RWPE2 (cell line): Measurements from ENCODE around the gene ELAC1.
"Not testable (repeated sequence)": the region's sequence is repeated elsewhere in the genome, so short reads cannot be mapped to it uniquely, and the experiment has no call there.

Experiments used
- ATAC-seq: fragments of 200-7000 bp; cut with Tn5 transposase; 3 replicates; pipeline ENCODE4 v1.9.1; 2021; ENCODE audit warnings: low read depth
- DNase-seq: peaks from one replicate; pipeline ENCODE4 v3.0.0-alpha.2; 2020; ENCODE audit warnings: low spot score
- H3K27ac ChIP-seq: fragments of 450-650 bp; 2 replicates; pipeline ENCODE4 v1.5.1; 2017; ENCODE audit warnings: mild to moderate bottlenecking; ENCODE audit not compliant: poor library complexity, severe bottlenecking
- H3K27me3 ChIP-seq: fragments of 250-450 bp; sonication (Bioruptor Pico); 2 replicates; pipeline ENCODE4 v1.5.1; 2021; ENCODE audit warnings: mild to moderate bottlenecking, moderate library complexity; ENCODE audit not compliant: insufficient read depth, poor library complexity, severe bottlenecking
- H3K36me3 ChIP-seq: fragments of 250-450 bp; sonication (Bioruptor Pico); 2 replicates; pipeline ENCODE4 v1.5.1; 2020; ENCODE audit warnings: low read depth, mild to moderate bottlenecking, moderate library complexity
- H3K4me1 ChIP-seq: fragments of 250-450 bp; sonication (Bioruptor Pico); 2 replicates; pipeline ENCODE4 v1.5.1; 2021; ENCODE audit warnings: mild to moderate bottlenecking, moderate library complexity; ENCODE audit not compliant: insufficient read depth, poor library complexity, severe bottlenecking
- H3K4me3 ChIP-seq: fragments of 250-450 bp; sonication (Bioruptor Pico); 2 replicates; pipeline ENCODE4 v1.5.1; 2021; ENCODE audit warnings: mild to moderate bottlenecking, moderate library complexity; ENCODE audit not compliant: severe bottlenecking
- H3K9me3 ChIP-seq: fragments of 250-450 bp; sonication (Bioruptor Pico); 2 replicates; pipeline ENCODE4 v1.5.1; 2021; ENCODE audit warnings: mild to moderate bottlenecking, moderate library complexity; ENCODE audit not compliant: severe bottlenecking
- TF ChIP-seq, protein P1 (sequence below): fragments of 450-650 bp; IDR thresholded peaks from one replicate; pipeline ENCODE4 v1.5.1; 2017; ENCODE audit warnings: mild to moderate bottlenecking, moderate library complexity; ENCODE audit not compliant: poor library complexity, severe bottlenecking

ELAC1 gene

DNA sequence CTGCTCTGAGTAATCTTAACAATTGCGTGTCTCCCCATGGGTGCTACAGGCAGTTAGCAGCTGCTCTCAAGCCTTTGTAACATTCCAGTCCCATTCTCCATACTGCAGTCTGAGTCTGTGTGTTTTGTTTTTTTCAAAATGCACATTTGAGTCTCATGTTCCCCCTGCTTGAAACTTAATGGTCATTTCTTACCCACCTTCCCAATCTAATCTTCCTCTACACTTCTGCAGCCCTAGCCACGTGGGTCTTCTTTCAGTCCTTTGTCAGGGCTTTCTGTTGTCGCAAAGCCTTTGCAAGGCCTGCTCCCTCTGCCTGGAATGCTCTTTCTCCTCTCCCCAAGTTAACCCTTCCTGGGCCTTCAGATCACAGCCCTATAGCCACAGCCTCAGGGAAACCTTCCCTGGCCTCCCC, 24.5 kb downstream of the ELAC1 start:
- DNase-seq (no peak), ATAC-seq (no peak)
- Histone ChIP-seq H3K36me3 (no peaks in the 10 kb centered on the region), H3K27ac (no peak overlapping the region), H3K9me3 (no peaks in the 10 kb centered on the region), H3K27me3 (no peaks in the 10 kb centered on the region), H3K4me1 (no peaks in the 10 kb centered on the region), H3K4me3 (no peak overlapping the region)
- TF ChIP-seq, protein P1, sequence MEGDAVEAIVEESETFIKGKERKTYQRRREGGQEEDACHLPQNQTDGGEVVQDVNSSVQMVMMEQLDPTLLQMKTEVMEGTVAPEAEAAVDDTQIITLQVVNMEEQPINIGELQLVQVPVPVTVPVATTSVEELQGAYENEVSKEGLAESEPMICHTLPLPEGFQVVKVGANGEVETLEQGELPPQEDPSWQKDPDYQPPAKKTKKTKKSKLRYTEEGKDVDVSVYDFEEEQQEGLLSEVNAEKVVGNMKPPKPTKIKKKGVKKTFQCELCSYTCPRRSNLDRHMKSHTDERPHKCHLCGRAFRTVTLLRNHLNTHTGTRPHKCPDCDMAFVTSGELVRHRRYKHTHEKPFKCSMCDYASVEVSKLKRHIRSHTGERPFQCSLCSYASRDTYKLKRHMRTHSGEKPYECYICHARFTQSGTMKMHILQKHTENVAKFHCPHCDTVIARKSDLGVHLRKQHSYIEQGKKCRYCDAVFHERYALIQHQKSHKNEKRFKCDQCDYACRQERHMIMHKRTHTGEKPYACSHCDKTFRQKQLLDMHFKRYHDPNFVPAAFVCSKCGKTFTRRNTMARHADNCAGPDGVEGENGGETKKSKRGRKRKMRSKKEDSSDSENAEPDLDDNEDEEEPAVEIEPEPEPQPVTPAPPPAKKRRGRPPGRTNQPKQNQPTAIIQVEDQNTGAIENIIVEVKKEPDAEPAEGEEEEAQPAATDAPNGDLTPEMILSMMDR, result no peak

DNA sequence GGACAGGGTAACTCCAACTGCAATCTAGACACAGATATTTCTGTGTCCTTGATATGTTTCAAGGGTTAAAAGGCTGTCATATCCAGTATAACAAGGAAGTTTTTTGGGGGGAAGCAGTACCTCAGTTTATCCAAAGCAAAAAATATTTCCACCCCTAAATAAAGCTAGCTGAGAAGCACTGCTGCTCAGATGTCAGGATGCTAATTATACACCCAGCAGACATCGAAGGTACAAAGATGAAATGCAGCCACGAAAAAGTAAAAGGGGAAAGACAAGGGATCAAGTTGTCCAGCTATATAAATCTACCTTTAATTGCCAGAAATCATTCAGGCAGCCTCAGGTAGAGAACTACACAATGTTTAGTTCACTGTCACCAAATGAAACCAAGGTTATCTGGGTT, 26.2 kb downstream of the ELAC1 start:
- DNase-seq (no peak), ATAC-seq (no peak)
- TF ChIP-seq, protein P1, result no peak
- no peaks in the 10 kb centered on the region for H3K9me3 ChIP-seq
- no peaks in the 10 kb centered on the region for H3K4me1 ChIP-seq
- H3K4me3 ChIP-seq, result no peak overlapping the region
- H3K27ac ChIP-seq, result no peak overlapping the region
- no peaks in the 10 kb centered on the region for H3K27me3 ChIP-seq
- no peaks in the 10 kb centered on the region for H3K36me3 ChIP-seq

DNA sequence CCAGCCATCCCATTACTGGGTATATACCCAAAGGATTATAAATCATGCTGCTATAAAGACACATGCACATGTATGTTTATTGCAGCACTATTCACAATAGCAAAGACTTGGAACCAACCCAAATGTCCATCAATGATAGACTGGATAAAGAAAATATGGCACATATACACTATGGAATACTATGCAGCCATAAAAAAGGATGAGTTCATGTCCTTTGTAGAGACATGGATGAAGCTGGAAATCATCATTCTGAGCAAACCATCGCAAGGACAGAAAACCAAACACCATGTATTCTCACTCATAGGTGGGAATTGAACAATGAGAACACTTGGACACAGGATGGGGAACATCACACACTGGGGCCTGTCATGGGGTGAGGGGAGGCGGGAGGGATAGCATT, 35.3 kb downstream of the ELAC1 start:
- not testable (repeated sequence) for ATAC-seq, H3K27ac ChIP-seq, H3K36me3 ChIP-seq, DNase-seq, H3K4me3 ChIP-seq, H3K4me1 ChIP-seq, H3K27me3 ChIP-seq, H3K9me3 ChIP-seq

DNA sequence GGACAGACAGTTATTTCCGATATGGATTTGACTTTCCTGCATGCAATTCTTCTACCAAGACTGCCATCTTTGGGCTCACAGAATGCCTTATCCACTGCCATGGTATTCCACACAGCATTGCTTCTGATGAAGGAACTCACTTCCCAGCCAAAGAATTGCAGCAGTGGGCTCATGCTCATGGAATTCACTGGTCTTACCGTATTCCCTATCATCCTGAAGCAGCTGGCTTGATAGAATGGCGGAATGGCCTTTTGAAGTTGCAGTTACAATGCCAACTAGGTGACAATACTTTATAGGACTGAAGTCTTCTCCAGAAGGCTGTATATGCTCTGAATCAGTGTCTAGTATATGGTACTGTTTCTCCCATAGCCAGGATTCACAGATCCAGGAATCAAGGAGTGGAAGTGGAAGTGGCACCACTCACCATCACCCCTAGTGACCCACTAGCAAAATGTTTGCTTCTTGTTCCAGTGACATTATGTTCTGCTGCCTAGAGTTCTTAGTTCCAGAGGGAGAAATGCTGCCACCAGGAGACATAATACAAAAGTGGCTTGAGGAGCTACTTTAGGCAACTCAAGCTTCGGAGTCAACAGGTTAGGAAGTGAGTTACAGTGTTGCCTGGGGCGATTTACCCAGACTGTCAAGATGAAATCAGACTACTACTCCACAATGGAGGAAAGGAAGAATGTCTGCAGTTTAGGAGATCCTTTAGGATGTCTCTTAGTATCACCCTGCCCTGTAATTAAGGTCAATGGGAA, 38.4 kb downstream of the ELAC1 start:
- H3K9me3 ChIP-seq, result no peaks in the 10 kb centered on the region
- no peaks in the 10 kb centered on the region for H3K27me3 ChIP-seq
- no peak for DNase-seq
- H3K4me3 ChIP-seq, result no peak overlapping the region
- no peak overlapping the region for H3K27ac ChIP-seq
- no peak for ATAC-seq
- TF ChIP-seq, protein P1, result no peak
- no peaks in the 10 kb centered on the region for H3K36me3 ChIP-seq
- no peaks in the 10 kb centered on the region for H3K4me1 ChIP-seq

DNA sequence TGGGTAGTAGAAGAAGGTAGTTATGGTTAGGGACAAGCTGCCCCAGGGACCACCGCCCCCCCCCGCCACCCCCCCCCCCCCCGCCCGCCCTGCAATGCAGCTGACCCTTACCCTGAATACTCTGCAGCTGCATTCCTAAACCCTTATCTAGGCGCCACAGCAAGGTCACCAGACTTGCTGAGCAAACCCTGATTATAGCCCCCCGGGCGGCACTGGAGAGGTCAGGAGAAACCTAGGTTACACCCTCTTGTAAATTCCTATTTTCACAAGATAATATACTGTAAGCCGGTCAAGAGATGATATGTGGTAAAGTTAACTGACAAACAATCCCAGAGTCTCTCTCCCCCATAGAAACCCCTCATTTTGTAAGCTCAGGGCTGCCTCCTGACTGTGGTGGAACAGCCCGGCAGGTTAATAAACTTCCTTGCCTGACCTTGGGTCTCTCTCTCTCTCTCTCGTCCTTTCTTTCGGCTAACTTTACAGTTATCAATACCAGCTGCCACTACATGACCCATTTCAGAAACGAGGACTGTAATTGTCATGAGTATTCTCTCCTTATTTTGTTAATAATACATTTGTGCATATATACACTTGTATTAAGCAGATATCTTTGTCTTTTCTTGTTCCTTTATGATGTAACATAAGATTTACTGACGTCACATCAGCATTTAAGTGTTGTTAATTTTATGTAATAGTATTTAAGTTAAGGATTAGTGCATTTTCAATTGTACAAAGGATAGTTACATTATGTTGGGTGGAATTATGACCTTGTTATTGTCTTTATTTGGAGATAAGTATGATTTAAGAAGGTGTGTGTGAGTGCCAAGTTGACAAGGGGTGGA, 39.3 kb downstream of the ELAC1 start:
- no peaks in the 10 kb centered on the region for H3K27me3 ChIP-seq
- H3K4me1 ChIP-seq, result no peaks in the 10 kb centered on the region
- H3K36me3 ChIP-seq, result no peaks in the 10 kb centered on the region
- no peak overlapping the region for H3K27ac ChIP-seq
- DNase-seq, result no peak
- no peaks in the 10 kb centered on the region for H3K9me3 ChIP-seq
- H3K4me3 ChIP-seq, result no peak overlapping the region
- TF ChIP-seq, protein P1, result no peak
- ATAC-seq, result no peak
